H9 (cell line): ENCODE results near the gene AURKB. TPM values are rescaled to one million over a fixed set of nuclear protein-coding genes. Genes with fewer than 3 reads are reported as not detected.

Experiments used
- DNase-seq: peaks from one replicate; pipeline ENCODE4 v3.0.0-alpha.2; 2017
- H2AFZ ChIP-seq: one replicate; pipeline ENCODE4 v1.6.1; 2013; ENCODE audit warnings: mild to moderate bottlenecking, low read length, control low read depth, moderate library complexity
- H2AK5ac ChIP-seq: 2 replicates; pipeline ENCODE4 v1.6.1; 2013; ENCODE audit warnings: low read length, control low read depth, mixed read lengths; ENCODE audit not compliant: insufficient read length
- H2BK120ac ChIP-seq: one replicate; pipeline ENCODE4 v1.6.1; 2013; ENCODE audit warnings: low read depth, mild to moderate bottlenecking, low read length, control low read depth, inconsistent platforms; ENCODE audit not compliant: poor library complexity, severe bottlenecking
- H2BK12ac ChIP-seq: 2 replicates; pipeline ENCODE4 v1.6.1; 2013; ENCODE audit warnings: low read length, control low read depth, mixed read lengths, low read depth; ENCODE audit not compliant: insufficient read length
- H2BK15ac ChIP-seq: 2 replicates; pipeline ENCODE4 v1.6.1; 2013; ENCODE audit warnings: low read depth, low read length, control low read depth
- H2BK20ac ChIP-seq: one replicate; pipeline ENCODE4 v1.6.1; 2013; ENCODE audit warnings: low read depth, mild to moderate bottlenecking, low read length, control low read depth, inconsistent platforms; ENCODE audit not compliant: poor library complexity, severe bottlenecking
- H2BK5ac ChIP-seq: 2 replicates; pipeline ENCODE4 v1.6.1; 2013; ENCODE audit warnings: low read length, control low read depth, mixed read lengths; ENCODE audit not compliant: insufficient read length
- H3K14ac ChIP-seq: 2 replicates; pipeline ENCODE4 v1.6.1; 2013; ENCODE audit warnings: low read length, control low read depth; ENCODE audit not compliant: insufficient read depth
- H3K18ac ChIP-seq: 2 replicates; pipeline ENCODE4 v1.6.1; 2013; ENCODE audit warnings: low read depth, mild to moderate bottlenecking, mixed read lengths, low read length, control low read depth; ENCODE audit not compliant: insufficient read length
- H3K23ac ChIP-seq: 2 replicates; pipeline ENCODE4 v1.6.1; 2013; ENCODE audit warnings: low read length, control low read depth, mixed read lengths, low read depth; ENCODE audit not compliant: insufficient read length
- H3K23me2 ChIP-seq: 2 replicates; pipeline ENCODE4 v1.6.1; 2013; ENCODE audit warnings: low read depth, mild to moderate bottlenecking, mixed read lengths, low read length, control low read depth; ENCODE audit not compliant: insufficient read length, poor library complexity, severe bottlenecking
- H3K27ac ChIP-seq: 2 replicates; pipeline ENCODE4 v1.5.1; 2013; ENCODE audit warnings: low read length, control low read depth, mixed read lengths, low read depth; ENCODE audit not compliant: insufficient read length
- H3K27me3 ChIP-seq: 2 replicates; pipeline ENCODE4 v1.6.1; 2013; ENCODE audit warnings: low read length, control low read depth, inconsistent platforms; ENCODE audit not compliant: insufficient read depth
- H3K4ac ChIP-seq: 2 replicates; pipeline ENCODE4 v1.6.1; 2013; ENCODE audit warnings: low read depth, mild to moderate bottlenecking, control low read depth, inconsistent platforms, low read length, moderate library complexity
- H3K4me1 ChIP-seq: 2 replicates; pipeline ENCODE4 v1.6.1; 2013; ENCODE audit warnings: low read length, control low read depth, inconsistent platforms; ENCODE audit not compliant: insufficient read depth
- H3K4me2 ChIP-seq: 2 replicates; pipeline ENCODE4 v1.6.1; 2013; ENCODE audit warnings: low read length, control low read depth, mixed read lengths; ENCODE audit not compliant: insufficient read length, insufficient read depth
- H3K56ac ChIP-seq: 2 replicates; pipeline ENCODE4 v1.6.1; 2013; ENCODE audit warnings: low read depth, mild to moderate bottlenecking, mixed read lengths, low read length, control low read depth; ENCODE audit not compliant: insufficient read length
- H3K79me1 ChIP-seq: 2 replicates; pipeline ENCODE4 v1.6.1; 2013; ENCODE audit warnings: low read depth, mild to moderate bottlenecking, moderate library complexity, low read length, control low read depth, inconsistent platforms; ENCODE audit not compliant: insufficient read depth, poor library complexity, severe bottlenecking
- H3K79me2 ChIP-seq: 2 replicates; pipeline ENCODE4 v1.6.1; 2013; ENCODE audit warnings: low read length, control low read depth, inconsistent platforms; ENCODE audit not compliant: insufficient read depth
- H3K9ac ChIP-seq: 2 replicates; pipeline ENCODE4 v1.6.1; 2013; ENCODE audit warnings: low read length, control low read depth, mixed read lengths; ENCODE audit not compliant: insufficient read length; ENCODE audit errors: extremely low read depth
- H3K9me3 ChIP-seq: one replicate; pipeline ENCODE4 v1.6.1; 2013; ENCODE audit warnings: low read depth, low read length, inconsistent platforms; ENCODE audit not compliant: control insufficient read depth
- H3T11ph ChIP-seq: one replicate; pipeline ENCODE4 v1.6.1; 2013; ENCODE audit warnings: mild to moderate bottlenecking, low read length, control low read depth, inconsistent platforms
- H4K20me1 ChIP-seq: one replicate; pipeline ENCODE4 v1.6.1; 2013; ENCODE audit not compliant: control insufficient read depth, insufficient read length, insufficient read depth
- H4K5ac ChIP-seq: 2 replicates; pipeline ENCODE4 v1.6.1; 2013; ENCODE audit warnings: low read depth, mild to moderate bottlenecking, mixed read lengths, low read length, control low read depth; ENCODE audit not compliant: insufficient read length
- H4K8ac ChIP-seq: replicated peaks from 2 replicates; pipeline ENCODE4 v1.6.1; 2013; ENCODE audit warnings: low read length, control low read depth, mixed read lengths, low read depth; ENCODE audit not compliant: insufficient read length
- H4K91ac ChIP-seq: 2 replicates; pipeline ENCODE4 v1.6.1; 2013; ENCODE audit warnings: low read depth, mild to moderate bottlenecking, moderate library complexity, mixed read lengths, low read length, control low read depth; ENCODE audit not compliant: insufficient read length
- H3K27ac Mint-ChIP-seq, 3 experiments: 2 replicates in 2 of 3; 3 replicates in 1 of 3; pipeline ENCODE4 v1.8.0; 2020 to 2021; ENCODE audit warnings: mixed read lengths in 3 of 3, mild to moderate bottlenecking in 1 of 3, moderate library complexity in 1 of 3
- H3K27me3 Mint-ChIP-seq: 2 replicates; pipeline ENCODE4 v1.8.0; 2021; ENCODE audit warnings: low read depth, mild to moderate bottlenecking, moderate library complexity, mixed read lengths
- H3K36me3 Mint-ChIP-seq, 3 experiments: 2 replicates in 2 of 3; 3 replicates in 1 of 3; pipeline ENCODE4 v1.8.0; 2020 to 2021; ENCODE audit warnings: low read depth in 3 of 3, mixed read lengths in 3 of 3; ENCODE audit not compliant: insufficient read depth in 1 of 3
- H3K4me1 Mint-ChIP-seq, 2 experiments: 2 replicates each; pipeline ENCODE4 v1.8.0; 2020; ENCODE audit warnings: mixed read lengths in 2 of 2
- H3K4me3 Mint-ChIP-seq, 2 experiments: 2 replicates in 1 of 2; 3 replicates in 1 of 2; pipeline ENCODE4 v1.8.0; 2020 to 2021; ENCODE audit warnings: mild to moderate bottlenecking in 2 of 2, mixed read lengths in 2 of 2, moderate library complexity in 1 of 2
- H3K9me3 Mint-ChIP-seq, 2 experiments: 2 replicates in 1 of 2; 3 replicates in 1 of 2; pipeline ENCODE4 v1.8.0; 2020; ENCODE audit warnings: mild to moderate bottlenecking in 2 of 2, mixed read lengths in 2 of 2, moderate library complexity in 1 of 2
- CTCF ChIP-seq: fragments of 200-600 bp; sonication (generic); conservative IDR thresholded peaks from 3 replicates; pipeline ENCODE4 v1.8.0; 2021; ENCODE audit warnings: antibody characterized with exemption, mild to moderate bottlenecking
- WGBS: extraction: QIAGEN DNeasy Blood & Tissue Kit; methylation state at CpG from one replicate; pipeline ENCODE4 v1.1.7; 2013; ENCODE audit warnings: missing lambda C conversion rate, low lambda C conversion rate, mixed read lengths; ENCODE audit not compliant: insufficient read length; ENCODE audit errors: extremely low coverage; 5-methylcytosine and 5-hydroxymethylcytosine counted together
- total RNA-seq: library from RNA; stranded (reverse); gene quantifications from 2 replicates; pipeline ENCODE4 v1.2.1, GENCODE V29; 2021

The AURKB gene
- total RNA-seq, 1 experiment from 2014 or later: 171 TPM

- Histone ChIP-seq H2BK5ac (no peak overlapping the region), H3K27ac (no peak overlapping the region), H3K9me3 (no peaks in the 10 kb centered on the region), H4K91ac (no peak overlapping the region), H3K14ac (no peak overlapping the region; the same call in 1 of the 2 replicates), H2AFZ (no peak overlapping the region), H4K20me1 (peaks cover 3% of the 10 kb centered on the region), H3K18ac (no peak overlapping the region), H3T11ph (no peak overlapping the region), H2BK20ac (no peak overlapping the region), H3K4ac (no peak overlapping the region), H3K9ac (no peak overlapping the region), H4K8ac (no peak overlapping the region), H2BK120ac (no peak overlapping the region), H3K79me1 (no peaks in the 10 kb centered on the region), H3K4me1 (peaks cover 9% of the 10 kb centered on the region; the same call in 1 of the 2 replicates), H3K56ac (no peak overlapping the region), H3K23ac (no peak overlapping the region), H3K23me2 (peaks cover 19% of the 10 kb centered on the region), H2BK15ac (no peak overlapping the region), H2BK12ac (no peak overlapping the region), H4K5ac (no peak overlapping the region), H3K27me3 (peaks cover 2% of the 10 kb centered on the region; the same call in 1 of the 2 replicates), H3K4me2 (peak overlapping the region; percentile 99), H3K79me2 (no peaks in the 10 kb centered on the region), H2AK5ac (no peak overlapping the region)
- H3K27ac Mint-ChIP-seq: peak overlapping the region in 1 of 3 experiments; percentile 56; a peak in 1 of 7 replicates
- H3K9me3 Mint-ChIP-seq: no peaks in the 10 kb centered on the region
- no peaks in the 10 kb centered on the region for H3K36me3 Mint-ChIP-seq
- peaks cover 12% of the 10 kb centered on the region in 2 experiments for H3K4me1 Mint-ChIP-seq
- H3K4me3 Mint-ChIP-seq: no peak overlapping the region
- DNase-seq: no peak
- TF ChIP-seq CTCF: no peak
- WGBS: no CpG with 5 or more reads among the region's 12 CpGs
- H3K27me3 Mint-ChIP-seq: peaks cover 8% of the 10 kb centered on the region
Observed at GRCh38 chr17:8188263-8188839, 22.0 kb downstream of the AURKB start.
